Measurements from ENCODE around the gene OLA1.

The OLA1 gene

DNA sequence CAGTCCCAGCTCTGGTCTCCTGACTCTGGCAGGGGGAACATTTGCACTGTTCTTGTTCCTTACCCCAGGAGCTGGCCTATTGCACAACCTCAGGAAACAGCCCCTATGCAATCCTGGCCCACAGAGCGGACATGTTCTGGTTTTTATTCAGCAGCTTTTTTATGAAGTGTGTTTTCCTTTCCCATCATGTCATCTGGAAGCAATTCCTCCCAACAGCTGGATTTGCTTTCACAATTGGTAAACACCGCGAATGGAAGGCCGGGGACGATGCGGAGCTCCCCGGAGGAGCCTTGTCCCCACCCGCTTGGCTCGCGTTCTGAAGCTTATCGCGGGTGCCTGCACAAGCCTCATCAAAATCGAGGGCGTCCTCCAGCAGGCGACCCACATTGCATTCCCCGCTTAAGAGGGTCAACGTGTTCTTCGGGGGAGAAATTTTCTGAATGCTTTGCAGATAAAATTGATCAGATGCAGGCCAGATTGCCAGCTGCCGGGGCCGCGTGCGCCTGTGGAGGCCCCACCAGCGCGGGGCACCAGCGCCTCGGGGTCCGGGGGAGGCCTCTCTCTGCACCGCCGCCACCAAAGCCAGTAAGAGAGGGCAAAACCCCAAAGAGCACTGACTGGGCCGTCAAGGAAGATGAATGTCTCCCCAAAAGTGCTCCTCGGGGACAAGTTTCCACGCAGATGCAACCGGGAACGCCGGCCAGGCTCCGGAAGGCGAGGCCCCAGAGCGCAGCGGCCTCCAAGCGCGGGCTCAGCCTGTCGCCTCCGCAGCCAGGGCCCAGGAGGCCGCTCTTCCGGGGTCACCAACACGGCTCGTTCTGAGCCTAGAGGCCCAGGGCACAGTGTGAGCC lies 222.8 kb downstream of the OLA1 start:
- H3K4me3 ChIP-seq (ENCODE audit: low read depth, low read length) = peak overlapping the region; percentile 55
- H2AFZ ChIP-seq (ENCODE audit: low read length, unreplicated experiment) = peak overlapping the region; percentile 52
- H3K36me3 ChIP-seq (ENCODE audit: insufficient read depth, low read length) = no peaks in the 10 kb centered on the region
- H3K27me3 ChIP-seq (ENCODE audit: insufficient read depth, low read length) = no peaks in the 10 kb centered on the region
- peak overlapping the region; percentile 90 for H3K27ac ChIP-seq (ENCODE audit: low read depth, low read length)
- H3K79me2 ChIP-seq (ENCODE audit: control insufficient read depth, insufficient read depth, low read length, unreplicated experiment) = no peaks in the 10 kb centered on the region
- peaks cover 24% of the 10 kb centered on the region for H3K4me1 ChIP-seq (ENCODE audit: control insufficient read depth, insufficient read depth, low read length, unreplicated experiment)

DNA sequence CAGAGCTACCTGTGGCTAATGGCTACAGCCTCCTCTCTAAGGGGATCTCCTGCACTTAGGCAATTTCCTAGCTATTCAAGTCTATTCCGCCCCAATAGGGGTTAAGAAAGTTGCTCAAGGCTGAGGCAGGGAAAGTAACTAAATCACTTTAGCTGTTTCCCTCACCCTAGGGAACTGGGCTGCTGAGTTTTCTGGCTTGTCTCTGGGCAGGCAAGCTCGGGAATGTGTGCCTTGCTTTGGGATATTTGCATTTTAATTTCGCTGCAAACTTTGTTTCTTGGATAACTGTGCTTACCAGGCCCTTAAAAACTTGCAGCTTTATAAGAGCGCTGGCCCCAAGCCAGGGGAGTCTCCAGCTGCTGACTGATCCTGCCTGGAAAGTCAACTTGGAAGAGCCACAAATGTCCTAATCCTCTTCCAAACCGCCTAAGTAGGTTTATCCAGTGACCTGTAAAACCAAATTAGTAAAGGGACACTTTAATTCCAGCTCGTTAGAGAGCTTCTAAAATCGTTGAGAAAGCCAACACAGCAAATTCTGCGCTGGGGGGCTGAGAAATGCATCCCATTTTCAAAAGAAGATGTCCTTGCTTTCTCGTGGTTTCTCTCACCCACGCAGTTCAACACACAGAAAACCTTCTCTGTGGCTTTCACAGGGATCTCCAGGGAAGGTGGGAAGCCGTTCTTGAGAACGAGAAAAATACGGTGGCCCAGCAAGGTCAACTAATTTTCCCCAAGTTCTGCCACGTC lies 223.6 kb downstream of the OLA1 start:
- peak overlapping the region; percentile 55; the same call in 1 of the 2 replicates for H3K4me3 ChIP-seq (ENCODE audit: low read depth, low read length)
- H2AFZ ChIP-seq (ENCODE audit: low read length, unreplicated experiment) = peak overlapping the region; percentile 52
- no peaks in the 10 kb centered on the region for H3K27me3 ChIP-seq (ENCODE audit: insufficient read depth, low read length)
- peak overlapping the region; percentile 90 for H3K27ac ChIP-seq (ENCODE audit: low read depth, low read length)
- peaks cover 24% of the 10 kb centered on the region for H3K4me1 ChIP-seq (ENCODE audit: control insufficient read depth, insufficient read depth, low read length, unreplicated experiment)
- no peaks in the 10 kb centered on the region for H3K79me2 ChIP-seq (ENCODE audit: control insufficient read depth, insufficient read depth, low read length, unreplicated experiment)
- H3K36me3 ChIP-seq (ENCODE audit: insufficient read depth, low read length) = no peaks in the 10 kb centered on the region

DNA sequence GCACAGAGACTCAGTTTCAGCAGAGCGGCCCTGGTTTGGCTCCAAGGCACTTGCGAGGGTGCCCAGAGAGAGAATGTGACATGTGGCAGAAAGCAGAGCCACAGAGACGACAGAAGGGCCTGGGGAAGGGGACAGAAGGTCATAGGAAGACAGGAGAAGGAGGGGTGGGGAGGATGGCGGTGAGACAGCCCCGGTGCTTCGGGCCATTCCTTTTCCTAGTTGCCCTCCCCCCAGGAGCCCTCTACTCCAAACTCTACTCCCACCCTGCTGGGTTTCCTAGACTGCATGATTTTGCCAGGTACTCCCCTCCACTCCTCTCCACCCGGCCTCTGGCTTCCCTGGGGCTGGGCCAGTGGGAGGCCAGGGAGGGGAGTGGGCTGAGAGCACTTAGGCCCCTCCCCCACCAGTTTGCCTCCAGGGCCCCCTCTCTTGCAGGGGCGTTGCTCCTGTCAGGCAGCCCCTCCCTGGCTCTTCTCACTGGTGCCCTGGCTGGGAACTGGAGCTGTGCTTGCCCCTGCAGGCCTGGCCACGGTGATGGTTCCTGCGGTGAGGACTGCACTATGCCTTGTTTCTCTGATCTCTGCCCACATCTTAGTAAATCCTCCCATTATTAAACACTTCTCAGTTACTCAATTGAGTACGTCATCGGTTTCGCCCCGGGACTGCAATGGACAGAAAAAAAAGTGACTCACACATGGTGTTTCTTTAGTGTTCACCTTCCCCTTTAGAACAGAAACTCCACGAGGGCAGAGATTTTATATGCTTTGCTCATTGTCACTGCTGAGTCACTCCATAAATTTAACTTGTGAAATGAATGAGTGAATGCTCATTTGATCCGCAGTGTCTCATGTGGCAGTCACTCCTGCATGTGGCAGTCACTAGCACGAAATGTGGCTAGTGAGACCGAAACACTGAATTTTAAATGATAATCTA lies 224.5 kb downstream of the OLA1 start:
- Histone ChIP-seq H3K79me2 (ENCODE audit: control insufficient read depth, insufficient read depth, low read length, unreplicated experiment) (no peaks in the 10 kb centered on the region), H3K27ac (ENCODE audit: low read depth, low read length) (peak overlapping the region; percentile 90), H3K27me3 (ENCODE audit: insufficient read depth, low read length) (no peaks in the 10 kb centered on the region), H3K4me1 (ENCODE audit: control insufficient read depth, insufficient read depth, low read length, unreplicated experiment) (peaks cover 24% of the 10 kb centered on the region), H3K36me3 (ENCODE audit: insufficient read depth, low read length) (no peaks in the 10 kb centered on the region), H3K4me3 (ENCODE audit: low read depth, low read length) (peak overlapping the region; percentile 55; the same call in 1 of the 2 replicates), H2AFZ (ENCODE audit: low read length, unreplicated experiment) (peak overlapping the region; percentile 79)

Data from ACC112 (cell line).